HG02798 (cell line): Measurements from ENCODE around the gene SURF4.
"Not testable (repeated sequence)": the region's sequence is repeated elsewhere in the genome, so short reads cannot be mapped to it uniquely, and the experiment has no call there.

Source experiments
- ATAC-seq: cut with Tn5 transposase; IDR thresholded peaks from one replicate; pipeline ENCODE4 v1.9.1; 2021; ENCODE audit warnings: mild to moderate bottlenecking; ENCODE audit not compliant: unreplicated experiment, poor library complexity

SURF4 gene

GRCh38 chr9:133400292-133400691, 24.4 kb upstream of the SURF4 start:
- no peak for ATAC-seq

- no peak for ATAC-seq
Measured at GRCh38 chr9:133397895-133398294, 22.0 kb upstream of the SURF4 start.

- ATAC-seq, result no peak
Measured at GRCh38 chr9:133397370-133397769, 21.5 kb upstream of the SURF4 start.

GRCh38 chr9:133396952-133397351, 21.1 kb upstream of the SURF4 start:
- ATAC-seq, result no peak

GRCh38 chr9:133394687-133395271, 18.9 kb upstream of the SURF4 start:
- no peak for ATAC-seq

- no peak for ATAC-seq
Measured at GRCh38 chr9:133393399-133393798, 17.5 kb upstream of the SURF4 start.

GRCh38 chr9:133392308-133392707, 16.4 kb upstream of the SURF4 start:
- not testable (repeated sequence) for ATAC-seq

- not testable (repeated sequence) for ATAC-seq
Measured at GRCh38 chr9:133391449-133391848, 15.6 kb upstream of the SURF4 start.

- ATAC-seq, result no peak
Measured at GRCh38 chr9:133390713-133391112, 14.9 kb upstream of the SURF4 start.

- no peak for ATAC-seq
Measured at GRCh38 chr9:133389562-133389961, 13.7 kb upstream of the SURF4 start.

GRCh38 chr9:133389025-133389557, 13.2 kb upstream of the SURF4 start:
- no peak for ATAC-seq

GRCh38 chr9:133387680-133388079, 11.8 kb upstream of the SURF4 start:
- ATAC-seq, result no peak

- no peak for ATAC-seq
Measured at GRCh38 chr9:133386338-133386737, 10.5 kb upstream of the SURF4 start.

GRCh38 chr9:133385452-133385851, 9.6 kb upstream of the SURF4 start:
- ATAC-seq, result no peak

GRCh38 chr9:133384736-133385321, 9.0 kb upstream of the SURF4 start:
- ATAC-seq, result no peak

GRCh38 chr9:133383438-133383837, 7.6 kb upstream of the SURF4 start:
- no peak for ATAC-seq

GRCh38 chr9:133382507-133383141, 6.8 kb upstream of the SURF4 start:
- no peak for ATAC-seq

GRCh38 chr9:133380734-133381133, 4.9 kb upstream of the SURF4 start:
- no peak for ATAC-seq

GRCh38 chr9:133379153-133380086, 3.6 kb upstream of the SURF4 start:
- no peak for ATAC-seq

- no peak for ATAC-seq
Measured at GRCh38 chr9:133378408-133378962, 2.6 kb upstream of the SURF4 start.
